ENCODE data around the gene DNAH11. TPM values are rescaled to one million over a fixed set of nuclear protein-coding genes. Genes with fewer than 3 reads are reported as not detected.

Gene DNAH11
- total RNA-seq, 1 experiment from 2014 or later, result 1.9 TPM

- Mint-ChIP-seq H3K27me3 (ENCODE audit: unreplicated experiment) (no peaks in the 10 kb centered on the region), H3K4me1 (ENCODE audit: low read depth, unreplicated experiment) (no peaks in the 10 kb centered on the region), H3K4me3 (ENCODE audit: low read depth, unreplicated experiment) (no peak overlapping the region), H3K9me3 (ENCODE audit: low read depth, unreplicated experiment) (peaks cover 3% of the 10 kb centered on the region), H3K36me3 (ENCODE audit: insufficient read depth, unreplicated experiment) (no peaks in the 10 kb centered on the region), H3K27ac (ENCODE audit: unreplicated experiment) (no peak overlapping the region)
- TF ChIP-seq, protein P1, sequence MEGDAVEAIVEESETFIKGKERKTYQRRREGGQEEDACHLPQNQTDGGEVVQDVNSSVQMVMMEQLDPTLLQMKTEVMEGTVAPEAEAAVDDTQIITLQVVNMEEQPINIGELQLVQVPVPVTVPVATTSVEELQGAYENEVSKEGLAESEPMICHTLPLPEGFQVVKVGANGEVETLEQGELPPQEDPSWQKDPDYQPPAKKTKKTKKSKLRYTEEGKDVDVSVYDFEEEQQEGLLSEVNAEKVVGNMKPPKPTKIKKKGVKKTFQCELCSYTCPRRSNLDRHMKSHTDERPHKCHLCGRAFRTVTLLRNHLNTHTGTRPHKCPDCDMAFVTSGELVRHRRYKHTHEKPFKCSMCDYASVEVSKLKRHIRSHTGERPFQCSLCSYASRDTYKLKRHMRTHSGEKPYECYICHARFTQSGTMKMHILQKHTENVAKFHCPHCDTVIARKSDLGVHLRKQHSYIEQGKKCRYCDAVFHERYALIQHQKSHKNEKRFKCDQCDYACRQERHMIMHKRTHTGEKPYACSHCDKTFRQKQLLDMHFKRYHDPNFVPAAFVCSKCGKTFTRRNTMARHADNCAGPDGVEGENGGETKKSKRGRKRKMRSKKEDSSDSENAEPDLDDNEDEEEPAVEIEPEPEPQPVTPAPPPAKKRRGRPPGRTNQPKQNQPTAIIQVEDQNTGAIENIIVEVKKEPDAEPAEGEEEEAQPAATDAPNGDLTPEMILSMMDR (IDR thresholded peaks at IDR 0.05; ENCODE audit: unreplicated experiment), result no peak
- no peak for DNase-seq
- BruUV-seq (replicated peaks), result no TSS peak
- CTCF ChIA-PET, result no interaction called here
- intact Hi-C loops (cut with micrococcal nuclease; ENCODE audit: unreplicated experiment), result loop anchor here (10.0 kb wide), 1 partner anchor 55 kb away; no protein-coding TSS in a partner anchor
Measured at GRCh38 chr7:21640105-21640504, 97.3 kb downstream of the DNAH11 start.

- H3K4me1 Mint-ChIP-seq (ENCODE audit: low read depth, unreplicated experiment), result no peaks in the 10 kb centered on the region
- no peaks in the 10 kb centered on the region for H3K36me3 Mint-ChIP-seq (ENCODE audit: insufficient read depth, unreplicated experiment)
- DNase-seq, result no peak
- CTCF ChIA-PET, result no interaction called here
- no TSS peak for BruUV-seq (replicated peaks)
- no peaks in the 10 kb centered on the region for H3K27me3 Mint-ChIP-seq (ENCODE audit: unreplicated experiment)
- H3K27ac Mint-ChIP-seq (ENCODE audit: unreplicated experiment), result no peak overlapping the region
- H3K4me3 Mint-ChIP-seq (ENCODE audit: low read depth, unreplicated experiment), result no peak overlapping the region
- peaks cover 5% of the 10 kb centered on the region for H3K9me3 Mint-ChIP-seq (ENCODE audit: low read depth, unreplicated experiment)
- intact Hi-C loops (cut with micrococcal nuclease; ENCODE audit: unreplicated experiment), result loop anchor here (10.0 kb wide), 1 partner anchor 57 kb away; no protein-coding TSS in a partner anchor
- TF ChIP-seq, protein P1 (IDR thresholded peaks at IDR 0.05; ENCODE audit: unreplicated experiment), result no peak
Measured at GRCh38 chr7:21641546-21641945, 98.7 kb downstream of the DNAH11 start.

GRCh38 chr7:21642422-21642821, 99.6 kb downstream of the DNAH11 start:
- no peak for DNase-seq
- CTCF ChIA-PET, result no interaction called here
- TF ChIP-seq, protein P1 (IDR thresholded peaks at IDR 0.05; ENCODE audit: unreplicated experiment), result no peak
- H3K9me3 Mint-ChIP-seq (ENCODE audit: low read depth, unreplicated experiment), result peaks cover 5% of the 10 kb centered on the region
- BruUV-seq (replicated peaks), result no TSS peak
- H3K27ac Mint-ChIP-seq (ENCODE audit: unreplicated experiment), result no peak overlapping the region
- intact Hi-C loops (cut with micrococcal nuclease; ENCODE audit: unreplicated experiment), result loop anchor here (10.0 kb wide), 1 partner anchor 58 kb away; no protein-coding TSS in a partner anchor
- H3K4me1 Mint-ChIP-seq (ENCODE audit: low read depth, unreplicated experiment), result no peaks in the 10 kb centered on the region
- H3K27me3 Mint-ChIP-seq (ENCODE audit: unreplicated experiment), result no peaks in the 10 kb centered on the region
- no peaks in the 10 kb centered on the region for H3K36me3 Mint-ChIP-seq (ENCODE audit: insufficient read depth, unreplicated experiment)
- H3K4me3 Mint-ChIP-seq (ENCODE audit: low read depth, unreplicated experiment), result no peak overlapping the region

DNA sequence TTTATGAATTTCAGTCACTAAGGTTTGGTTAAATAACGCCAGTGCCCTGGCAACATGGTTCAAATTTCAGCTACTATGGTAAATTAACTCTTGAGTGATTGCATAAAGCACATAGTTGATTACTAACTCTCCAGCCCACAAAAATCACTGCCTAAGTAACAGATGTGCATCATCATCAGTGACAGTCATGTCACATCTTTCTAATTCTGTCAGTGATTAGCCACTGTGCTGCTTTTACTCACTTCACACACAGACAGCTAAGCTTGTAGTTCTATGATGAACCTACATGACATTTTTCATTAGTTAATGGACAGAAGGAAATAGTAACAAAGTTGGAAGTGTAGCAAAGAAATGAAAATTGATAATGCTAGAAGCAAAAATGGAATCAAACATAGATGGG, 108.9 kb downstream of the DNAH11 start:
- Mint-ChIP-seq H3K36me3 (ENCODE audit: insufficient read depth, unreplicated experiment) (no peaks in the 10 kb centered on the region), H3K9me3 (ENCODE audit: low read depth, unreplicated experiment) (peaks cover 4% of the 10 kb centered on the region), H3K4me1 (ENCODE audit: low read depth, unreplicated experiment) (no peaks in the 10 kb centered on the region), H3K4me3 (ENCODE audit: low read depth, unreplicated experiment) (no peak overlapping the region), H3K27ac (ENCODE audit: unreplicated experiment) (no peak overlapping the region), H3K27me3 (ENCODE audit: unreplicated experiment) (no peaks in the 10 kb centered on the region)
- CTCF ChIA-PET, result no interaction called here
- no peak for DNase-seq
- BruUV-seq (replicated peaks), result no TSS peak
- intact Hi-C loops (cut with micrococcal nuclease; ENCODE audit: unreplicated experiment), result no loop called here
- TF ChIP-seq, protein P1 (IDR thresholded peaks at IDR 0.05; ENCODE audit: unreplicated experiment), result no peak

Measured in Calu3 (cell line).